ENCODE data around the gene NSUN2.

Gene NSUN2

DNA sequence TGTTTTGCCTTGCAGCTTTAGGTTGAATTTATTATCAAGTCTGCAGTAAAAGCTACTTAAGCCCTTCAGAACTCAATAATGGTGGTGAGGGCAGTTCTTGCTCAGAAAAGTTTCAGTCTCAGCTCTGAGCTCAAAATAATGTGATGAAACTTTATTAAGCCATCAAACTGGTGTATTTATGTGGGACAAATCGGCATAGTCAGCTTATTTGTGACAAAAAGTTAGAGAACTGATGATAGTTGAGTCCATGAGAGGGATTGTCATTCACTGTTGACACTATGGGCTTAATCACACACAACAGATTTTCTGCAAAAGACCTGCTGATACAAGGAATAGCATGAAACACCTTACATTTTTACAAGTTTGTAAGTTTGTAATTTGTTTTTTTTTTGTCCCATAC lies 9.8 kb upstream of the NSUN2 start:
- DNase-seq: no peak

DNA sequence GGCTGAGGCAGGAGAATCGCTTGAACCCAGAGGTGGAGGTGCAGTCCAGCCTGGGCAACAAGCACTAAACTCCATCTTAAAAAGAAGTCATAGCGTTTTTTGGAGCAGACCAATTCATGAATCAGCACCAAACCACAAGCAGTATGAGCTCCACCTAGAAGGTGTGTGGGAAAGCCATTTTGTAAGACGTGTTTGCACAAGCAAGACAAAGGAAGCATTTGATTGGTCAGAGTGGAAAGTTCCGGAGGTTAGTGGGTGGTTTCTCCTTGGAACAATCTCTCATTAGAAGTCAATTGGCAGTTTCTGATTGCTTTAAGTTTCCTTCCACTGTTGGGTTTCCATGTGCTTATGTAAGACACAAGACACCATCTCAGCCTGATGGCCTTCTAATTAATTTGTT lies 5.4 kb upstream of the NSUN2 start:
- DNase-seq: no peak

DNA sequence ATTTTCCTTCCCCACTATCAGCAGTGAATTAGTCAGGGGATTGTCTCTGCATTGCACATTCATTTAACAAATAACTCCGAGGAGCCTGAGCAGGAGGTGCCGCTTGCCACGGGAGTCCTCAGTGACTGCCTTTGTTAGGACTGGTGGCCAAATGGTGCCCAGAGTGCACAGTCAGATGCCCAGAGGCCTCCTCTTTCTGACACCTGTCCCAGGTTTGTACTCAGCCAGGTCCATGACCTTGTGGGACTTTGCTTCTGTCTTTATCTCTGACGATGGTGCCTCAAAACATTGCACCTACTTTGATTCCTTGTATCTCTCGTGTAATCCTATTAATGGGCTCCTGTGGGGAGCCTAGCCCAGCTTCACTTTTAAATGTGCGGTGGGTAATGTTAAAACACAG lies 4.7 kb upstream of the NSUN2 start:
- DNase-seq: no peak

DNA sequence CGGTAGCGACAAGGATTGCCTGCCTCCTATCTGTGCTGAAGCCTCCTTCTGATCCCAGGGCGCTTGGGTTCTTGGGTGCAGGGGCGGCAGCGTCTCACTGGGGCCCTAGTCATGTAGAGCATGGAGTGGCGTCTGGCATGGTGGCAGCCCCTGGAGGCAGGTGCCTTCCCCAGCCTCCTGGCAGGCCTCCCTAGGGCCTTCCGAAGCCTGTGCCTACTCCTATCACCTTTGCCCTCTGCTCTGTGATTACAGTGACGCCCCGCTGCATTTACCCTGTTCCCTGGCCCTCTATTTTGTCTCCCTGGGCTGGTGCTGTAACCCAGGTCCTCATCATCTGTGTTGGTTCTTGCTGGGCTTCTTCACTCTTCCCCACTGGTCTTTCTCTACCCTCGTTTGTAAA lies 4.2 kb upstream of the NSUN2 start:
- no peak for DNase-seq

DNA sequence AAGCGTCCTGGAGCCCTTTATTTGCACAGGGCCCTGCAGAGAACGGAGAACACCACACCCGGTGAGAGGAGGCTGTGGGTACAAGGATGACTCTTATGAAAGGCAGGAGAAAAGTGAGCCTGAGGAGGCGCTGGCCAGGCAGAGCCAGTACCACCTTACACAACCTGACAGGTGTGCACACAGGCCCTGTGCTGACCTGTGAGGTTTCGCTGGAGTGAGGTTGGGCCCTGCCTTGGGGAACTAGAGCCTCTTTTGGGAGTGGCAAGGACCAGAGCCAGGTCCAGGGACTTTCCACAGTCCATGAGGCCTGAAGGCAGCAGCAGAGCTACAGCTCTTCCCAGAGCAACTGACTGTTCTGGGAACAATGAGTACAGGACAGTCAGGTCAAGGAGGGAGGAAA lies 3.4 kb upstream of the NSUN2 start:
- DNase-seq: no peak

DNA sequence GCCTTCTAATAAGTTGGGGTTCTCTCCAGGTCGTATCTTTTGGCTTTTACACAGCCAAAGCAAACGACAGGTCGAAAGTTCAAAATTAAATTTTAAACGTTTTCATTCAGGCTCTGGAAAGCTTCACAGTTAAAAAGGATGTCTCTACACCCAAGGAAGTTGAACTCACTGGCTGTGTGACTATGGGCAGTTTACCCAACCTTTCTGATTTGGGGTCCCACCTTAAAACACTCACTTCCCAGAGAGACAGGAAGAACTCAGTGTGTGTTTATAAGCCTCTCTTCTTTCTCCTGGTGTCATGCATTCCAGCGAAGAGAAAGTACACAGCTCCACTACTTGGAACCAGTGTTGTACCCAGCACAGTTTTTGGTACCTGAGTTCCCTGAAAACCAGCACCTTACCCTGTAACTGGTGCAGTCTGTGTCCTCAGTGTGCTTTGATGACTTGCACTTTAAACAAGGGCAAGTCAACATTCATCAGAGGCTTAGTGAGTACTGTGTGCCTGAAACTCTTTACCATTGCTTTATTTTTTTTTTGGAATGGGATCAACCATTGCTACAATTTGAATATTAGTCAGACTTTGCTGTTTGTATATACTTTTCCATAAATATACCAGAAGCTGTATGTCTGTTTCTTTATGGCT lies 2.1 kb upstream of the NSUN2 start:
- no peak for DNase-seq

DNA sequence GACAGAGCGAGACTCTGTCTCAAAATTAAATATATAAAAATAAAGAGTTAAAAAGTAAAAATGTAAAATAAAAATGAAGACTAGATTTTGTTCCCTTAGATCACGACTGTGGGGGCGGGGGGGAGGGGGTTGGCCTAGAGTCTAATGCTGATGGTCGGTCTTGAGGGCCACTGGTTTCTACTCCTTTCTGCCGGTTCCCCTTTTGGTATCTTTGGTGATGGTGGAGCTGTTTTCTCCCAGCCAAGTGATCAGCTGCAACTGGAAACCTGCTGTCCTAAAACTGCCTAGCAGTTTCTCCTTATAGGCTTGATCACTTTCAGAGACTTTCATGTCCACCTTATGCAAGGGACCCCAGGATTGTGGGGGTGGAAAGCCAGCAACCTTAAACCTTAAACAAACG lies 1.5 kb upstream of the NSUN2 start:
- DNase-seq: no peak

DNA sequence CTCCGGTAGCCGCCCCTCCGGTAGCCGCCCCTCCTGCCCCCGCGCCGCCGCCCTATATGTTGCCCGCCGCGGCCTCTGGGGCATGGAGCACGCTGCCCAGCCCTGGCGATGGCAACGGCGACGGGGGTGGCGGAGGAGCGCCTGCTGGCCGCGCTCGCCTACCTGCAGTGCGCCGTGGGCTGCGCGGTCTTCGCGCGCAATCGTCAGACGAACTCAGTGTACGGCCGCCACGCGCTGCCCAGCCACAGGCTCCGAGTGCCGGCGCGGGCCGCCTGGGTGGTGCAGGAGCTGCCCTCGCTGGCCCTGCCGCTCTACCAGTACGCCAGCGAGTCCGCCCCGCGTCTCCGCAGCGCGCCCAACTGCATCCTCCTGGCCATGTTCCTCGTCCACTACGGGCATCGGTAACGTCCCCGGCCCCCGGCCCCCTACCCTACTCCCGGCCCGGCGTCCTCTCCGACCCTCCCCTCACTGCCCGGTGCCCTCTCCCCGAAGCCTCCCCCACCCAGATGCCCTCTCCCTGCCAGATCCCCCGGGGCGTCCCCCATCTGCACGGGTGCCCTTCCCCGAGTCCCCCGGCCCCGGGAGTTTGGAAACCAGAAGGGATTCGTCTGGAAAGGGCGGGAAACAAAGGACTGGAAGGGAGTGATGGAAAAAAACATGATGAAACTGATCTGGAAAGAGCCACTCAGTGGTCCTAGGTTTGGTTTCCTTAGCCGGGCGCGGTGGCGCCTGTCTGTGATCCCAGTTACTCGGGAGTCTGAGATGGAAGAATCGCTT lies 813 bp upstream of the NSUN2 start:
- DNase-seq: peak; percentile 19

DNA sequence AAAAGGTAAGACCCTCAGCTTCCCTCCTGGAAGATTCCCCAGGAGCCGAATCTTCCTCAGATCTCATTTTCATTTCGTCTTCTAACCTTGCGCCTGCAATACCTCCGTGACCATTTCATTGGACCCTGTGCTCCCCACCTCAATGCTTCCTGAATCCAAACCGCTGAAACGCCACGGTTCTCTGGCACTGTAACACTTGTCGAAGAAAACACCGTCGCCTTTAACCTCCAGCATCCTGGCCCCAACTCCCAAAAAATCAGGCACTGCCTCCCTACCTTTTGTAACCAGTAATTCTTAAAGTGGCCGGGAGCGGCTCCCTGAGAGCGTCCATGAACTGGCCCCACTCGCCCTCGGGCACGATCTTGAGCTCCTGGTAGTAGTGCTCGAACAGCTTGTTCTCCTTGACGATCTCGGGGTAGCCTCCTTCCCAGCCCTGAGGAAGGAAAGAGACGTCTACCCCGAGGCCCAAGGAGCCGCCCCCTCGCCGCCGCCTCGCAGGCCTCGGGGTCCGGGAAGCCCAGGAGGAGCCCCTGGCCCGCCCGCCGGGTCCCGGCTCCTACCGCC lies 438 bp downstream of the NSUN2 start:
- no peak for DNase-seq

DNA sequence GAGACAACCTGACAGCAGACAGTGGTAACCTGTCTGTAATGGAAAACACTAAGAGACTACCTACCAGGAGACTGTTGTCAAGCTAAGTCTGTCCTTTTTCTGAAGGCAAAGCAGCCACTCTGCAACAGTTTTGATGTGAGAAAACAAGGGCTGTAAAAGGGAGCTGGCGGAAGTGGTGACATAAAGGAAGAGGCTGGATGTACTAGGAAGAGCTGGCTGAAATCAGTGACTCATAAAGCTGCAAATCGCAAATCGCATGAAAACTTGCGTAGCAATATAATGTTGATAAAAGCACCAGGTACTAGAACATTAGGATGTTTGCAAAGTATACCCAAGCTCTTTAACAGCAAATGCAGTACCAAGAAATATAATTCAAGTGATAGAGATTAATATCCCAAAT lies 1.4 kb downstream of the NSUN2 start:
- no peak for DNase-seq

DNA sequence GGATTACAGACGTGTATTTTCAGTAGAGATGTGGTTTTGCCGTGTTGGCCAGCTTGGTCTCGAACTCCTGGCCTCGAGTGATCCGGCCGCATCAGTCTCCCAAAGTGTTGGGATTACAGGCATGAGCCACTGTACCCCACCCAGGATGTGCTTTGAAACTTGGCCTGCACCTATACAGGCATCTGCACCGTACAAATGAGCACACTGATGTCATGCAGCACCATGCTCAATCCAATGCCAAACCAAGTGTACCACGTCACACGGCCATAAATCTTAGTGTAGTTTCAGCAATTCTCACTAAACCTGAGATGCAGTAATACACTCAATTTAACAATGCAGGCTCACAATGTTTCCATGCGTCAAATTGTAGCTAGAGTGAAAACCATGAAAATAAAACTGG lies 6.3 kb downstream of the NSUN2 start:
- DNase-seq: no peak

DNA sequence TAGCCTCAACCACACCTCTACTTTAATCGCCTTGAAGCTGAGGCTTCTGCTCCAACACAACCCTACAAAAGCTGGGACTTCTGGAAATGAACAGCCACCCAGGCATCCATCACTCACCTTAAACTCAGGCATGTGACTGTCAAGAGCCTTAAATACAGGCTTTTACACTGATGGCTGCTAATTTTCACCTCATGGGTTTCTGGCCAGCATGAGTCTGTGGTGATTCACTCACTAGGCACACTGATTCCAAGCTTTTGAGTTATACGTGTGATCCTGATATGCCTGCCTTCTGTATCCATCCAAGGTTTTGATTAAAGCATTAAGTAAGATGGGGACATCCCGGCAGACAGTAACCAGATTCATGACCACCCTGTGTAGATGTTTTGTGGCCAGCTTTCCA lies 8.9 kb downstream of the NSUN2 start:
- no peak for DNase-seq

DNA sequence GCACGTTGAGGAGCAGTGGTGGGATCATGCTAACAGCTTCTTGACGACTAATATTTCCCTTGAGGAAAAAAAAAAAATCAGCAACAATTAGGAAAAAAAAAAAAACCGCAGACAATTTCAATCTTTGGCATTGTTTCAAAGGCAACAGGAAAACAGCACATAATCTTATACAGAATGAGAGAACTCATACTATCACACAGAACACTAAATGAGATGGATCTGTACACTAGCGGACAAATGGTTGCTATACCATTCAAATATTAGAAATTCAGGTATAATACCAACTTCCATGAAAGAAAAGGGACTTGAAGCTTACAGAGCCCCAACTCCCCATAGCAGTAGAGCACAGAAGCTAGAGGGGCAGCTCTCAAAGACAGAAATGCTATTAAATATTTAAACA lies 9.6 kb downstream of the NSUN2 start:
- no peak for DNase-seq

DNA sequence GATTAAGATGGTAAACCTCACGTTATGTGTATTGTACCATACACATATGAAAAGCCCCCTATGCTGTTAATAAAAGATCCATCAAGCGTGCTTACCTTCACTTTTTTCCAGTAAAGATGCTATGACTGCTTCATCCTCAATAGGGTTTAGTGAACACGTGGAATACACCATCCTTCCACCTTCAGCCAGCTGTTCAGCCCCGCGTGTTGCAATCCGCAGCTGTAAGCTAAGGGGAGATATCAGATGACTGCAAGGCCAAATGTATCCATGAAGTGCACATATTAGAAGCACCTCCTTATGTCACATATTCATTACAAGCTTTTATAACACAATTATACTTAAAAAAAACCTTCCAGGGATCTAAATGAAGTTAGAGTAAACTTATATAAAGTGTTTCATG lies 16.2 kb downstream of the NSUN2 start:
- no peak for DNase-seq

DNA sequence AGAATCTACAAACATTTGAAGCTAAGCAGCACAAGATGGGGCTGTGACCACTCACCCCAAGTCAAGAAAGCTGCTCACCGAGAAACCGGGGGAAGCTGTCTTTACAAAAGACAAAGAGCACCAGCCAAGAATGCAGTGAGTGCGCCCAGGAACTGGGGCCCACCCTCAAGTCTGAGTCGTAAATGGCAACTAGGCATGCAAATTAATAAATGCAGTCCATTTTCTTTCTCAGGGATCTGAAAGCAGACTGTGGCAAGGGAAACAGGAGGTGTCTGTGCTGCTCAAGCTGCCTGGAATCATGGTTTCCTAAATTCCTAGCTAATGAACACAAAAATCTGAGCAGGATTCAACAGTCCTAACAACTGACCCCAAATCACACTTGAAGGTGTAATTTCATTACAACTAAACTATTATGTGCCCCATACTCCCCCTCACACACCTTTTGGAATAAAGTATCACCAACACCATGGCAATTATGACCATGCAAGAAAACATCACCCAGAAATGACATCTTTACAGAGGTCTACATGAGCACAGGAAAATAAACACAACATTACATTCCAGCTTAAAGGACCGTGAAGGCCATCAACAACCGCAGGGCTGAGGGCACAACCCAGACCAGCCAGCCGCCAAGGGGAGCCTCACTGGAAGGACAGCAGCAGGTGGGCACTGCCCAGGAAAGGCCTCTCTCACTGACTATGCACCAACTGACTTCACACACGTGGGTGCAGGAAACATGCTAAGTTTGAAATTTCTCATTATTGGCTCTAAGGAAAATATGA lies 17.6 kb downstream of the NSUN2 start:
- DNase-seq: no peak

DNA sequence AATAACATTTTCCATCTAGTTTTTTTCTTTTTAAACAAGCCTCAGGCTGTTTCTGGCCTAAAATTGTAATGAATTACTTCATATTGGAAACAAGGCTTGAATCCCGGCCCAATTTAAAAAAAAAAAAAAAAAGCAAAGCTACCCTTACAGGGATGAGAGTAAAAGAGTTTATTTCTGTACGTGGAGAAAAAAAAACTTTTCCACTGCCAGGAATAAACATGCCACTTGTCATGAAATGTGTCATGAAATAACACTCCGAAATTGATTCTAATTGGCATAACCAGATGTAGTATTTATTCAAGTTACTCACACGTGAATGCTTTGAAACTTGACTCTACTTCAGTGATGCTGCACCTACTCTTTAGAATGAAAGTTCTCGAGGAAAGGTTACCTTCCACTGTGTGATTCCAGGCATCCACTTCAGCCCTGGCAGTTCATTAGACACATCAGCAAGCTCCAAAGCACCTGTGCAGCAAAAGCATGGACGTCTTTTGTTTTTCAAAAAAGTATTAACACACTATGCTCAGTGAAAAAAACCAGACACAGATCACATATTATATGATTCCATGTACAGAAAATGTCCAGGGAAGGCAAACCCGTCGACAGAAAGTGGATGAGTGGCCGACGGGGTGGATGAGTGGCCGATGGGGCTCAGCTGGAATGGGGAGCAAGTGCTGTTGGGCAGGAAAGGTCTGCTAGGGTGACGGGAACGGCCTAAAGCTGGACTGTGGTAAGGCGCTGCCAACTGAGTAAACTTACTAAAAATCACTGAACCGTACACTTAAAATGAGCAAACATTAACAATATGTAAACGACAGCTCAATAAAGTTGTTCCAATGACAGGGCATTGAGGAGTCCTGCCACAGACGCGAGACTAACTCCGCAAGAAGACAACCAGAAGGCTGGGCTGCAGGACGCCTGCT lies 21.2 kb downstream of the NSUN2 start:
- no peak for DNase-seq

DNA sequence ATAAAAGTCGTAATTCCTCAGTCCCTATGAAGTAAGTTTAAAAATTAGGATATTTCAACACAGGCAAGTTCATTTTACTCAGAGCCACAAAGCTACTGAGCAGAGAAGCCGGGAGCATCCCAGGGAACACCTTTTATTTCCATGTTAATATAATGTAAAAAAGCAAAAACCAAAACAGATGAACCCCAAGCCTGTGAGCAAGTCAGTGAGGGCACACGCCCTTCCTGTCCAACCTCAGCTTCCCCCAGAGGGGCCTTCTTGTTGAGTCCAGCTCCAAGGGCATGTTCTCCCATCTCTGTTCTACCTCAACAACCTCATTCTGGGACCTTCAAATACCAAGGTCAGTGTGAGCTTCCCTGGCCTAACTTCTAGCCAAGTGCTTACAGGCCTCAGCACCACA lies 24.8 kb downstream of the NSUN2 start:
- DNase-seq: no peak

DNA sequence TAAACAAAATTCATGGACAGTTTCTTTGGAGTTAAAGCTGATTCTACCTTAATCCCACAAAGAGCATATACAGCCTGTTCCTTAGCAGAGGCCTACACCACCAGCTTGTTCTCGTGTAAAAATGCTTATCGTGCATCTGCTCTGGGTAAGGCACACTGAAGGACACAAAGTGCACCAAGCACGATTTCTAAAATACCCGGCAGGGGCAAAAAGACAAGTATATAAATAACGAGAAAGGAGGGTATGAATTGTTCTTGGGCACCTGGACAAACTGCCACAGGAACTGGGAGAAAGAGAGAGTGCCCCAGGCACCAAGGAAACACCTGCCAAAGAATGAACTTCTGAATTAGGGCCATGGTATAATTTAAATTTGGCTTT lies 25.3 kb downstream of the NSUN2 start:
- no peak for DNase-seq

DNA sequence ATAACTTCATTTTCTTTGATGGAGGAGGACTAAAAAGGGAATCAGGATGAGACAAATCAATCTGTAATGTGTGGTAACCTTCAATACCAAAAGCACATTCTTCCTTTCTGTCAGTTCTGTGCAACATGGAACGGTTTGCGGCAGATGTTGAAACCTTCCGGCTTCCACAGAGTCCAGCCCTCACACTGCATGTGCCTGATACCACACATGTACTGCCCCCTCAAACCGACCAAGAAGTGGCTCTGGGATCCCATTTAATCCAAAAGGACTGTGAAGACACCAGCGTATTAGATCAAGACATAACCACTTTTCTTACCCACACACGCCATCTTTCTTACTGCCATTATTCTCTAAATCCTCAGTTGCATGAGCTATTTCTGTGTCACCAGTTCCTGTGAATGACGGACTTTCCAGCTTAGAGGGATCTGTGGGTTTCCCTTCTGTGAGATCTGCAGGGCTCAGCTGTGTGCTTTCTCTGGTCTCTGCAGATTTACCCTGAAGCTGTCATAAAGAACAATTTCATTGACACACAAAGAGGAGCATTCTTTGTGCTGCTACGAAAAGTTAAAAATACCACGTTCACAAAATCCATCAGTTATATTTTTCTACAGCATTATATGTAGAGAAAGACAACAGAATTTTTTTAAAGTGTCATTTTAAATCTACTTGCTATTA lies 25.8 kb downstream of the NSUN2 start:
- DNase-seq: no peak

DNA sequence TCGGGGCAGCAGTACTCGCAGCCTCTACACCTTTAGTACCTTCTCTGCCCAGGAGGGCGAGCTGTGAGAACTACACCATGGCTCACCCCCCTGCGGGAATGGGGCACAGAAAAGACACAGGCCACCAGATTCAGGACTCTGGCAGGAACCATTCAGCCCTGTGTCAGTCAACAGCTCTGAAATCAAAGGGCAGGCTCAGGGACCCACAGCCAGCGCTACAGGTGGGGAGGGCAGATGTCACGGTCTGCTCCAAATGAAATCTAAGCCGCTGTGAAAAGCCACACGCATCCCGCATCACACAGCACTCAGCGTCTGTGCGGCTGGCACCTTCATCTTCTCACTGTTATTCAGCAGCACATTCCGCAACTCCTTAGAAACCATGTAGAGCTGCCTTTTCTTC lies 27.9 kb downstream of the NSUN2 start:
- DNase-seq: no peak

DNA sequence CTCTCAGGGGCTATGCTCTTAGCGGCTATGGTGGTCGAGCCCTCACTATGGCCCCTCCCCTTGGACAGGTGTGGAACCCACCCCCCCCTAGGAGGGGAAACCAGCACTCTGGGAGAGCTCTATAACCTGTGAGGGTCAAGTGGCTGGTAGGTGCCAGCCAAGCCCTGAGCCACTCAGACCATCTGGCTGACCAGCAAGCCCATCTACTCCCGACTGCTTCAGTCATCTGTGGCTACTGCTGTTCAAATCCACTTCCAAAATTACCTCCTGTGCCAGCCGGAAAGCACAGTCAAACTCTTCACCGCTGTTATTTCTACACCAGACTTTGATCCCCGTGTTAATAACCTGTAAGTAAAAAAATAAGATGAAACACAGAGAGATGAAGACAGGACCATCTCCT lies 28.5 kb downstream of the NSUN2 start:
- no peak for DNase-seq

DNA sequence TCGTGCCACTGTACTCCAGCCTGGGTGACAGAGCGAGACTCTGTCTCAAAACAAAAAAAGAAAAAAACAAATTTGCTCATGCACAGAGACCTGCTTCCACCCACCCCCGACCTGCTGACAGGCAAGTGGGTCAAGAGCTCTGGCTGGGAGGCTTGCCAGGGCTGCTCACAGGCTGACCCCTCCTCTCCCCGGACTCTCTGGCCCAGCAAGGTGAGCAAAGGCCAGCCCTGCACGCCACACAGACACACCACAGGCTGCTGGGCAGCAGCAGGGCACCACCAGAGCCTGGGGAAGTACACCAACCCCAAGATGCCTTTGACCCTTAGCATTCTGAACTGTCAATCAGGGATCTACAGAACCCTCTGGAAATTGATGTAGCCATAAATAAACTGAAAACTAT lies 29.2 kb downstream of the NSUN2 start:
- no peak for DNase-seq
